ENCODE data around the gene FGD3. TPM values are rescaled to one million over a fixed set of nuclear protein-coding genes. Genes with fewer than 3 reads are reported as not detected.

Gene FGD3
- total RNA-seq, 3 donors from 2014 or later (not counting 1 experiment from before 2014, with no cell fraction given) = 133 to 204 (median 193) TPM

DNA sequence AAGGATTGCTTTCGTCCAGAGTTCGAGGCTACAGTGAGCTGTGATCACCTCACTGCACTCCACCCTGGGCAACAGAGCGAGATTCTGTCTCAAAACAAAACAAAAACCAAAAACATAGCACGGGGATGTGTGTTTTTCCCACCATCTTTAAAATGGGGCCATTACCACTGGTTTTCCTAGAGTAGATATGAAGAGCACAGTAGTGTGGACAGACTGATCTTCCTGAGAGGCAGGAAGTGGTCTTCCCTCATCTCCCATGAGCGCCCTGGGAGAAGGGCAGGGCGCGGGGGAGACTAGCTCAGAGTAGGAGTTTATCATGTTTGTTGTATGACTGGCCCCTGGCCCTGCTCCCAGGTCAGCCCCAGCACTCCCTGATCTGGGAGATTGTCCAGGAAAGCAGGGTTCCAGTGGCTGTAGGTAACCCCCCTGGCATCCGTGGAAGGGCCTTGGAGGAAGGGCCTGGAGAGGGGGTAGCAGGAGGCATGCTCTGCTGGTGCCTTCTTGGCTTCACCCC lies 113.5 kb downstream of the FGD3 start:
- Mint-ChIP-seq H3K4me3 (peak overlapping the region; percentile 59), H3K27me3 (ENCODE audit: low read depth in 2 of 2) (peaks cover 47% of the 10 kb centered on the region in 2 donors), H3K9me3 (no peaks in the 10 kb centered on the region), H3K36me3 (no peaks in the 10 kb centered on the region), H3K4me1 (peaks cover 45 to 66% of the 10 kb centered on the region in 2 donors), H3K27ac (peak overlapping the region; percentile 24 to 31)
- Histone ChIP-seq H3K36me3 (ENCODE audit: control insufficient read depth, insufficient read depth, low read length) (no peaks in the 10 kb centered on the region), H3K4me3 (ENCODE audit: low read length) (no peak overlapping the region), H3K4me1 (ENCODE audit: control insufficient read depth, insufficient read depth, low read length) (peaks cover 76% of the 10 kb centered on the region), H3K9me3 (ENCODE audit: control insufficient read depth, insufficient read depth, low read length) (no peaks in the 10 kb centered on the region), H3K27ac (ENCODE audit: low read length) (no peak overlapping the region), H3K27me3 (ENCODE audit: control insufficient read depth, insufficient read depth, low read length) (peaks cover 17% of the 10 kb centered on the region)
- TF ChIP-seq, protein P1, sequence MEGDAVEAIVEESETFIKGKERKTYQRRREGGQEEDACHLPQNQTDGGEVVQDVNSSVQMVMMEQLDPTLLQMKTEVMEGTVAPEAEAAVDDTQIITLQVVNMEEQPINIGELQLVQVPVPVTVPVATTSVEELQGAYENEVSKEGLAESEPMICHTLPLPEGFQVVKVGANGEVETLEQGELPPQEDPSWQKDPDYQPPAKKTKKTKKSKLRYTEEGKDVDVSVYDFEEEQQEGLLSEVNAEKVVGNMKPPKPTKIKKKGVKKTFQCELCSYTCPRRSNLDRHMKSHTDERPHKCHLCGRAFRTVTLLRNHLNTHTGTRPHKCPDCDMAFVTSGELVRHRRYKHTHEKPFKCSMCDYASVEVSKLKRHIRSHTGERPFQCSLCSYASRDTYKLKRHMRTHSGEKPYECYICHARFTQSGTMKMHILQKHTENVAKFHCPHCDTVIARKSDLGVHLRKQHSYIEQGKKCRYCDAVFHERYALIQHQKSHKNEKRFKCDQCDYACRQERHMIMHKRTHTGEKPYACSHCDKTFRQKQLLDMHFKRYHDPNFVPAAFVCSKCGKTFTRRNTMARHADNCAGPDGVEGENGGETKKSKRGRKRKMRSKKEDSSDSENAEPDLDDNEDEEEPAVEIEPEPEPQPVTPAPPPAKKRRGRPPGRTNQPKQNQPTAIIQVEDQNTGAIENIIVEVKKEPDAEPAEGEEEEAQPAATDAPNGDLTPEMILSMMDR (IDR thresholded peaks at IDR 0.05) = no peak
- intact Hi-C loops (cut with micrococcal nuclease) = loop anchor here (5.0 to 10.0 kb wide), 2 partner anchors 34 to 186 kb away; partner anchors contain the start of gene ZNF484
- WGBS (ENCODE audit: insufficient coverage) = 71% methylated on average over 8 of the region's 8 CpGs
- DNase-seq (peak in 1 of 2 donors; percentile 48), ATAC-seq (no peak)

DNA sequence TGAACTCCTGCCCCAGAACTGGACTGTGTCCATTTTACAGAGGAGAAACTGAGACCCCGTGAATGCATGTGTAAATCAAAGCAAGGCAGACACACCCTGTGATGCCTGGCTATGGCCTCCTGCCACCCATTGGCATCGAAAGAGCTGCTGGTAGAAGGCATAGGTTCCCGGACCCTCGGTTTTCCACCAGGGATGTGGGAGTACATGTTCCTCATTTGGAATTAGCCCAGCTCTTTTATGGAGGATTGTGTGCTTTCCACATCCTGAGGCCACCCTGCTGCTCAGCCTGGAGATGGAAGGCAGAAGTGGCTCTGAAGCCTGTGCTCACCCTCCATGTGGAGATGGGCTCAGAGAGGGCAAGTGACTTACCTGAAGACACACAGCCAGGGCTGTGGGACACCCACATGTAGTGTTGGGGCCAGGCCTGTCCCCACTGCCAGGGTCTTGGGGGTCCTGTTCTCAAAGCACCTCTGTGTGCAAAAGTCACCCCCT lies 114.0 kb downstream of the FGD3 start:
- Mint-ChIP-seq H3K27me3 (ENCODE audit: low read depth in 2 of 2) (peaks cover 50 to 51% of the 10 kb centered on the region in 2 donors), H3K4me3 (no peak overlapping the region), H3K4me1 (peaks cover 45 to 70% of the 10 kb centered on the region in 2 donors), H3K9me3 (no peaks in the 10 kb centered on the region), H3K36me3 (no peaks in the 10 kb centered on the region), H3K27ac (peak overlapping the region in 1 of 2 donors; percentile 24)
- H3K4me1 ChIP-seq (ENCODE audit: control insufficient read depth, insufficient read depth, low read length) = peaks cover 79% of the 10 kb centered on the region
- no peaks in the 10 kb centered on the region for H3K36me3 ChIP-seq (ENCODE audit: control insufficient read depth, insufficient read depth, low read length)
- H3K27ac ChIP-seq (ENCODE audit: low read length) = no peak overlapping the region
- H3K9me3 ChIP-seq (ENCODE audit: control insufficient read depth, insufficient read depth, low read length) = no peaks in the 10 kb centered on the region
- peaks cover 19% of the 10 kb centered on the region for H3K27me3 ChIP-seq (ENCODE audit: control insufficient read depth, insufficient read depth, low read length)
- intact Hi-C loops (cut with micrococcal nuclease) = loop anchor here (5.0 to 10.0 kb wide), 2 partner anchors 34 to 187 kb away; partner anchors contain the start of gene ZNF484
- ATAC-seq (no peak), DNase-seq (no peak)
- H3K4me3 ChIP-seq (ENCODE audit: low read length) = no peak overlapping the region
- WGBS (ENCODE audit: insufficient coverage) = 92% methylated on average over 4 of the region's 4 CpGs
- TF ChIP-seq, protein P1 (IDR thresholded peaks at IDR 0.05) = no peak

DNA sequence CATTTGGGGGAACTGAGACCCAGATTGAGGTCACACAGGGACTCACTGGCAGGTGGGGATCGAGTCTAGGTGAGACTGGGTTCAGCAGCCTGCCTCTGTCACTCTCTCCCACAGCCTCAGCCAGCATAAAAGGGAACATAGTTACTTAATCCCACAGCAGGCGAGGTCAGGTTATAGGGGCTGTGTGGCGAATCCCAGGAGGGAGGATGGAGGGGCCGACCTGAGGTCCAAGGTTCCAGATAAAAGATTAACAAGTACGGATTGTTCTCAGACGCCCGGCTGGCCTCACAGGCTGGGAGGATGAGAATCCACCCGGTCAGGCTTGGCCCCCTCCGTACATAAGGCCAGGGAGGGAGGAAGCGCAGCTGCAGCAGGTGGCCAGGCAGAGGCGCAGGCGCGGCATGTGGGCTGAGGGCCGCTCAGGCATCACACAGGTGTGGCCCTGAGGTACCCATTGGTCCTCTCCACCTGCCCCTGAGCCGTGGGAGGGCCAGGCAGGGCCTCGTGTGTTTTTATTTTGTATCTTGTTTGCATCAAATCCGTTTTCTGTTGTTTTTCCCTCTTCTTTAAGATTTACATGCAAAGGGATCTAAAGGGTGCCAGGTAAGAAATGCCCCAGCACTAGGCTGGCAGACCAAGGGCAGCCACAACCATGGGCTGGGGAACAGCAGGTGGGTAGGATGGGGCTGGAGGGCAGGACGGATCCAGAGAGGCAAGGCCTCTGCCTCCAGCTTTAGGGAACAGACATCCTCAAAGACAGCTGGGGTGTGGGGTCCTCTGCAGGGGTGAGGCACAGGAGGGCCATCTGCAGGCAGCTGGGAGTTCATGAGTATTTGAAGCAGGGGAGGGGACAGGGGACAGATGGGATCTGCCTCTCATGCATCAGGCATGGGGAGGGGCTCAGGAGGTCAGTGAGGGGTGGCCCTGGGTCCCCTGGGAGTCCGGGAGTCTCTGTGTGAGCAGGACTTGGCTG lies 114.8 kb downstream of the FGD3 start:
- Mint-ChIP-seq H3K27me3 (ENCODE audit: low read depth in 2 of 2) (peaks cover 56% of the 10 kb centered on the region in 2 donors), H3K4me3 (peak overlapping the region; percentile 42), H3K36me3 (no peaks in the 10 kb centered on the region), H3K4me1 (peaks cover 47 to 70% of the 10 kb centered on the region in 2 donors), H3K9me3 (no peaks in the 10 kb centered on the region), H3K27ac (peak overlapping the region in 1 of 2 donors; percentile 75)
- no peak overlapping the region for H3K4me3 ChIP-seq (ENCODE audit: low read length)
- TF ChIP-seq, protein P1 (IDR thresholded peaks at IDR 0.05) = no peak
- peak overlapping the region; percentile 17 for H3K27ac ChIP-seq (ENCODE audit: low read length)
- peaks cover 19% of the 10 kb centered on the region for H3K27me3 ChIP-seq (ENCODE audit: control insufficient read depth, insufficient read depth, low read length)
- DNase-seq = peak in 1 of 2 donors; percentile 47
- H3K9me3 ChIP-seq (ENCODE audit: control insufficient read depth, insufficient read depth, low read length) = no peaks in the 10 kb centered on the region
- peaks cover 79% of the 10 kb centered on the region for H3K4me1 ChIP-seq (ENCODE audit: control insufficient read depth, insufficient read depth, low read length)
- WGBS (ENCODE audit: insufficient coverage) = 65% methylated on average over 19 of the region's 19 CpGs
- intact Hi-C loops (cut with micrococcal nuclease) = loop anchor here (5.0 to 10.0 kb wide), 2 partner anchors 35 to 187 kb away; partner anchors contain the start of gene ZNF484
- ATAC-seq = no peak
- H3K36me3 ChIP-seq (ENCODE audit: control insufficient read depth, insufficient read depth, low read length) = no peaks in the 10 kb centered on the region

Measured in natural killer cell (primary cell).